Fibroblast of lung (primary cell): Measurements from ENCODE around the gene MRPL51.

Experiments
- CTCF ChIP-seq, 2 donors: IDR thresholded peaks in 1 of 2; conservative IDR thresholded peaks in 1 of 2; 1 replicate in 1 of 2; 2 replicates in 1 of 2; pipeline ENCODE4 v1.5.1; 2011 to 2012; ENCODE audit warnings: low read length in 2 of 2, control low read depth in 1 of 2, inconsistent platforms in 1 of 2, low read depth in 1 of 2, mild to moderate bottlenecking in 1 of 2
- EZH2 ChIP-seq: IDR thresholded peaks from 2 replicates; pipeline ENCODE4 v1.5.1; 2012; ENCODE audit warnings: low read length, control low read depth, mild to moderate bottlenecking; ENCODE audit errors: missing control alignments

- TF ChIP-seq CTCF (conservative IDR thresholded peaks at IDR 0.05 in 1 of 2, IDR thresholded peaks at IDR 0.05 in 1 of 2; ENCODE audit: low read depth in 1 of 2, low read length in 2 of 2) (no peak), EZH2 (no peak)
These were observed 14.6 kb downstream of the MRPL51 start for GRCh38 chr12:6478416-6478815.
